Naive thymus-derived CD8-positive, alpha-beta T cell (primary cell): ENCODE measurements around the gene JAKMIP1. TPM values are rescaled to one million over a fixed set of nuclear protein-coding genes. Genes with fewer than 3 reads are reported as not detected.

Source experiments
- ATAC-seq, 2 donors: fragments of 150-1000 bp; cut with Tn5 transposase in 1 of 2; sonication (Bioruptor Pico), chemical (Tn5 transposase) in 1 of 2; 1 replicate in 1 of 2; 2 replicates in 1 of 2; pipeline ENCODE4 v1.10.0; 2021; ENCODE audit warnings: mild to moderate bottlenecking in 2 of 2, moderate library complexity in 2 of 2
- POLR2A ChIA-PET: fragments of 350-600 bp; sonication (Branson Sonifier 250); formaldehyde crosslinking; loops from one replicate; lab custom pipeline; 2021; ENCODE audit warnings: antibody characterized with exemption; lab: Charles Lee
- DNase-seq, 10 donors: peaks; one replicate each; pipeline versions ENCODE4 v3.0.0 to v3.0.0-alpha.2; 2020 to 2022
- H3K27ac Mint-ChIP-seq, 10 donors: one replicate each; pipeline ENCODE4 v1.8.0; 2020 to 2022; ENCODE audit warnings: mild to moderate bottlenecking in 10 of 10, mixed read lengths in 10 of 10, moderate library complexity in 4 of 10, inconsistent platforms in 1 of 10
- H3K27me3 Mint-ChIP-seq, 5 donors: one replicate each; pipeline ENCODE4 v1.8.0; 2021 to 2022; ENCODE audit warnings: mixed read lengths in 5 of 5
- H3K36me3 Mint-ChIP-seq, 3 donors: one replicate each; pipeline ENCODE4 v1.8.0; 2020 to 2022; ENCODE audit warnings: mixed read lengths in 3 of 3, mild to moderate bottlenecking in 2 of 3, inconsistent platforms in 1 of 3
- H3K4me1 Mint-ChIP-seq, 4 donors: one replicate each; pipeline ENCODE4 v1.8.0; 2021 to 2022; ENCODE audit warnings: mixed read lengths in 4 of 4
- H3K4me3 Mint-ChIP-seq, 10 donors: one replicate each; pipeline ENCODE4 v1.8.0; 2020 to 2022; ENCODE audit warnings: mild to moderate bottlenecking in 10 of 10, mixed read lengths in 10 of 10, moderate library complexity in 6 of 10, inconsistent platforms in 1 of 10
- H3K9me3 Mint-ChIP-seq, 9 donors: one replicate each; pipeline ENCODE4 v1.8.0; 2020 to 2022; ENCODE audit warnings: mixed read lengths in 9 of 9, mild to moderate bottlenecking in 3 of 9, inconsistent platforms in 1 of 9, moderate library complexity in 1 of 9
- polyA plus RNA-seq, 3 donors: library from polyadenylated mRNA; unstranded; fragments of 300-500 nt; fragmentation: Illumina TruSeq; gene quantifications; one replicate each; pipeline ENCODE4 v1.2.3, GENCODE V29; 2021
- total RNA-seq, 8 experiments: library from RNA in 2 of 8; stranded (reverse) in 2 of 8; gene quantifications; one replicate each; pipeline ENCODE4 v1.2.3 and lab custom pipeline; 2021 to 2026

Gene JAKMIP1
- total and polyA plus RNA-seq, 5 experiments from 2014 or later: 0.15 to 9.6 (median 0.53) TPM; not detected in 1

DNA sequence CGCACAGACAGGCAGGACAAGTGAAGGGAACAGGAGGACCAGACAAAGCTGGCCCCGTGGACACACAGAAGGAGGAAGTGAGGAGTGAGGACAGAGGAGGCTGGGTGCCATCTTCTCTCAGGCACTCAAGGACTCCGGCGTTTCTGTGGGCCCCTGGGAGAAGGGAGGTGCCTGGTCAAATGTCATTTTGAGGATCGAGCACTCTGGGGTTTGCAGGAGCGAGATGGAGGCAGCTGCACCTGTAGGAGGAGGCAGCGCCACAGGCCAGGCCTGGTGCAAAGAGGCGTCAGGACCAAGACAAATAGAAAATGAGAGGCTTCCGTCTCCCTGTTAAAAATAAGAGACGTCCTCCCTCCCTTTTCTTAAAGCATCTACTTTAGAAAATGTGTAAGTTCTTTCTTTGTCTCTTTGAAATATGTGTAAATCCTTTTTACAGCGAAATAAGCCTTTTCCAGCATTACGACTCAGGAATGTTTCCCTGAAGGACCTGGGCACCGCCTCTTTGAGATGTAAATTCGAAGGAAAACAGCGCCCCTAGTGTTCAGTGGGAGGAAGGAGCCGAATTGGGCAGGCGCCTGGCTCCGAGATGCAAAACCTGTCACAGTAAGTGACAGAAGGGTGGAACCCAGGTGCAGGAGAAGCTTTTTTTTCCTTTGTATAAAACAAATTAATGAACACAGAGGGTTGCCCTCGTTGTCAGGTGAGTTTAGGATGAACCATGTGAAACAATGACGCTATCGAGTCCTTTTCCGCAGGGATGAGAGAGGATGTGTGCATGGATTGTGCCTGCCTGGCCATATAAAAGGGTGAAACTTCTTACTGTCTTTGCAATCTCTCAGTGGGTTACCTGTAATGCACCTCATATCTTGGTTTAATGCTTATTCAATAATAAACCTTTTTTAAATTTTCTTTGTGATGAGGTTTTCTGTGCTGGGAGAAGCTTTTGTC is 180.8 kb downstream of the JAKMIP1 start:
- Mint-ChIP-seq H3K9me3 (no peaks in the 10 kb centered on the region), H3K36me3 (no peaks in the 10 kb centered on the region), H3K27me3 (peaks cover 3 to 19% (median 14%) of the 10 kb centered on the region in 5 donors), H3K4me3 (no peak overlapping the region), H3K4me1 (peaks cover 0 to 2% (median 0%) of the 10 kb centered on the region in 4 donors), H3K27ac (no peak overlapping the region)
- DNase-seq (peak in 2 of 10 donors; percentile 6), ATAC-seq (no peak)
- POLR2A ChIA-PET: no interaction called here

DNA sequence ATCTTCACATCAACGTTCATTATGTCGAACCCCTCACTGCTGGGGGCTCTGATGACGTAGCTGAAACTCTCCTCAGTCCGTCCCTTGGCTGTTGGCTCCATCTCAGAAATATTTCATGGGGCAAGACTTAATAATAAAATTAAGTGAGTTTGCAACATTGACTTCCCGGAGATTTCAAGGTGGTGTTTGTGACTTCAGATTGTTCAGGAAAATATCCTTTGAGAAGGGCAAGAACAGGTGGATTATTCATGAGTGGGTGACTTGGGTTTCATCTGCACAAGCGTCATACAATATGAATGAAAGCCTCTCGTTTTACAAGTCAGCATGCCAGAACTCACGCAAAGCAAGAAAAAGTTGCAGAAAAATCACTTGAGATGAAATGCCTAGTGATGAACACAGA is 182.0 kb downstream of the JAKMIP1 start, which contains the start of gene C4orf50:
C4orf50 (minus strand) TSS at position 101 of the 400 bp plus-strand sequence.
- POLR2A ChIA-PET: no interaction called here
- H3K4me3 Mint-ChIP-seq: no peak within 1 kb of the TSS
- peak within 1 kb of the TSS in 1 of 10 donors; percentile 10 for H3K27ac Mint-ChIP-seq
- peaks cover 3 to 14% (median 12%) of the 10 kb centered on the region in 5 donors for H3K27me3 Mint-ChIP-seq
- peaks cover 0 to 2% (median 0%) of the 10 kb centered on the region in 4 donors for H3K4me1 Mint-ChIP-seq
- H3K36me3 Mint-ChIP-seq: no peaks in the 10 kb centered on the region
- DNase-seq: no peak
- H3K9me3 Mint-ChIP-seq: no peaks in the 10 kb centered on the region
- ATAC-seq: no peak

DNA sequence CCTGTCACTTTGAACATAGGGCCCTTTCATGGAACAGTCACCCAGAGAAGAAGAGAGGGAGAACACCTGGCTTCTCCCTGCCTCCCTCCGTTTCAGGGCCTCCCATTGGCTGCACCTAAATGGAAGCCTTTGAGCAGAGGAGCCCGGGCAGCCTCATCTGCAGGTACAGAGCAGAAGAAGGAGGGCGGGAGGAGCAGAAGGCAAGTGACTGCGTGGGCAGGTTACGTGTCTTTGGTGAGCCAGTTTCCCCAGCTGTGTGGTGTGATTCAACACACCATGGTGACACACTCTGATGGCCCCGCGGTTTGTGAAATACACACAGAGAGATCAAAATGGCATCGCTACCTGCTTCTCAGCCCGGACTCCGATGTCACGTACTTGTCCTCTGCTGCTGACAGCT is 182.5 kb downstream of the JAKMIP1 start:
- peaks cover 3 to 14% (median 12%) of the 10 kb centered on the region in 5 donors for H3K27me3 Mint-ChIP-seq
- no peak overlapping the region for H3K27ac Mint-ChIP-seq
- no peaks in the 10 kb centered on the region for H3K9me3 Mint-ChIP-seq
- H3K4me3 Mint-ChIP-seq: no peak overlapping the region
- no peaks in the 10 kb centered on the region for H3K36me3 Mint-ChIP-seq
- DNase-seq (no peak), ATAC-seq (no peak)
- peaks cover 0 to 2% (median 0%) of the 10 kb centered on the region in 4 donors for H3K4me1 Mint-ChIP-seq
- POLR2A ChIA-PET: no interaction called here

DNA sequence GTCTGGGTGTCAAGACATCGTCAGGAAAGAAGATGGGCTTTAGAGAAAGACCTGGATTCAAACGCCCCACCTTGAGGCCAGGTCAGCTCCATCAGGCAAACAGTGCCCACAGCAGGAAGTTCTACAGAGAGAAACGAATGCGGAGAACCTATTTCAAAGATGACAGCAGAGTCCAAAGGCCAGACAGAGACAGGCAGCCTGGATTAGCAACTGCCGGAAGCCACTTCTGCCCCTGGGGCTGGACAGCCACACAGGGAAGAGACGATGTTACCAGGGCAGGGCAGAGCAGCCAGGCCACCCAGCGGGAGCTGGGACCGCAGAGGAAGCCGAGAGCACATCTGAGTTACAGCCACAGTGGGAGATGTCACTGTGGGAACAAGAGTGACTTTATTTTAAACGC is 183.3 kb downstream of the JAKMIP1 start:
- POLR2A ChIA-PET: no interaction called here
- DNase-seq: no peak
- peaks cover 0 to 2% (median 0%) of the 10 kb centered on the region in 4 donors for H3K4me1 Mint-ChIP-seq
- no peak overlapping the region for H3K4me3 Mint-ChIP-seq
- peaks cover 3 to 14% (median 12%) of the 10 kb centered on the region in 5 donors for H3K27me3 Mint-ChIP-seq
- H3K36me3 Mint-ChIP-seq: no peaks in the 10 kb centered on the region
- no peaks in the 10 kb centered on the region for H3K9me3 Mint-ChIP-seq
- no peak for ATAC-seq
- no peak overlapping the region for H3K27ac Mint-ChIP-seq

DNA sequence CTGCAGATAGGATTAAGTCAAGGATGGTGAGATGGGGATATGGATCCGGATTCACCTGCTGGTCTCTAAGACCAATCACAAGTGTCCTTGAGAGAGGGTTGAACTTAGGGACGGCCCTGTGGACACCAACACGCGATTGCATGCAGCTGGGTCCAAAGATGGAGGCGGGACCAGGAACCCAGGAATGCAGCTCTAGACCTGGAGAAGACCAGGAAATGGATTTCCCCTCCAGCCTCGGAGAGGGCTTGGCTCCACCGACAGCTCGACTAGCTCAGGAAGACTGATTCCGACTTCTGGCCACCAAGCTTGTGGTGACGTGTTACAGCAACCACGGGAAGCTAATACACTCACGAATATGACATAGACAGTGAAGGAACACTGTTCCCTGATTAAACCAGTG is 186.8 kb downstream of the JAKMIP1 start:
- H3K36me3 Mint-ChIP-seq: no peaks in the 10 kb centered on the region
- DNase-seq: no peak
- H3K4me1 Mint-ChIP-seq: peaks cover 0 to 9% (median 7%) of the 10 kb centered on the region in 4 donors
- ATAC-seq: no peak
- H3K4me3 Mint-ChIP-seq: no peak overlapping the region
- H3K27ac Mint-ChIP-seq: no peak overlapping the region
- peaks cover 0 to 2% (median 0%) of the 10 kb centered on the region in 9 donors for H3K9me3 Mint-ChIP-seq
- peaks cover 14 to 34% (median 27%) of the 10 kb centered on the region in 5 donors for H3K27me3 Mint-ChIP-seq
- POLR2A ChIA-PET: no interaction called here

DNA sequence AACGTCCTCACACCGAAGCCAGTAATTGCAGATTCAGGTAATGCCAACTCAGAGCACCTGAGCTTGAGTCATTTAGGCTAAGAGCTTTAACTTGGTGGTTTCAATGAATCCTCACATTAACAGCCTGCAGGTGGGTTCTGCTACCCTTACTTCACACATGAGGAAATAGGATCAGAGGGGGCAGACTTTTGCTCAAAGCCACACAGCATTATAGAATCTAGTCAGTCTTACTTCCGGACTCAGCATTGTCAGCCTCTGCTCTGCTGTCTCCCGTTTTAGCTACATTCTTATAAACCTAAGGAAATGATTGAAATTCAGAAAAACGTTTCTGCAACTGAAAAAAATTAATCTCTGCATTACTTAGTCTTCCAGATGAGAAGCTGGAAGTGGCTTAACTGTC is 188.1 kb downstream of the JAKMIP1 start:
- Mint-ChIP-seq H3K27me3 (peaks cover 14 to 42% (median 29%) of the 10 kb centered on the region in 5 donors), H3K27ac (no peak overlapping the region), H3K4me3 (no peak overlapping the region), H3K9me3 (peaks cover 0 to 2% (median 0%) of the 10 kb centered on the region in 9 donors), H3K4me1 (peaks cover 0 to 10% (median 7%) of the 10 kb centered on the region in 4 donors), H3K36me3 (peaks cover 0 to 2% (median 0%) of the 10 kb centered on the region in 3 donors)
- DNase-seq (no peak), ATAC-seq (no peak)
- POLR2A ChIA-PET: no interaction called here

DNA sequence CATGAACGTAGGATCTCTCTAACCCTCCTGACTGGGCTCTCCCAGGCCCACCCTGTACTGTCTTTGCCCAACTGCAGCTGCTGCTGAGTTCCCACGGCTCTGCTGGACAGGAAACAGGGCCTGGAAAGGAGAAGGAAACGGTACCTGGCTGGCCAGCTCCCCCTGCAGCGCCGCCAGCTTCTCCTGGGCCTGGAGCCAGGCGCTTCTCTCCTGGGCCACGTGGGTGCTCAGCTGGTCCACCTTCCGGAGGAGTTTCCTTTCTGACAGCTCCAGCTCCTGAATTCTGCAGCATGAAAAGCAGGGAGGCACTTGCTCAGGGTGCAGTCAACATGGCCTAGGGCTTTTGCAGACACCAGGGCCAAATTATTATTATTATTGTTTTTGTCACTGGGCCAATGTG is 188.7 kb downstream of the JAKMIP1 start:
- H3K36me3 Mint-ChIP-seq: peaks cover 0 to 2% (median 0%) of the 10 kb centered on the region in 3 donors
- H3K9me3 Mint-ChIP-seq: peaks cover 0 to 2% (median 0%) of the 10 kb centered on the region in 9 donors
- no peak overlapping the region for H3K4me3 Mint-ChIP-seq
- no peak overlapping the region for H3K27ac Mint-ChIP-seq
- POLR2A ChIA-PET: no interaction called here
- ATAC-seq (no peak), DNase-seq (no peak)
- peaks cover 16 to 47% (median 33%) of the 10 kb centered on the region in 5 donors for H3K27me3 Mint-ChIP-seq
- H3K4me1 Mint-ChIP-seq: peaks cover 0 to 10% (median 7%) of the 10 kb centered on the region in 4 donors

DNA sequence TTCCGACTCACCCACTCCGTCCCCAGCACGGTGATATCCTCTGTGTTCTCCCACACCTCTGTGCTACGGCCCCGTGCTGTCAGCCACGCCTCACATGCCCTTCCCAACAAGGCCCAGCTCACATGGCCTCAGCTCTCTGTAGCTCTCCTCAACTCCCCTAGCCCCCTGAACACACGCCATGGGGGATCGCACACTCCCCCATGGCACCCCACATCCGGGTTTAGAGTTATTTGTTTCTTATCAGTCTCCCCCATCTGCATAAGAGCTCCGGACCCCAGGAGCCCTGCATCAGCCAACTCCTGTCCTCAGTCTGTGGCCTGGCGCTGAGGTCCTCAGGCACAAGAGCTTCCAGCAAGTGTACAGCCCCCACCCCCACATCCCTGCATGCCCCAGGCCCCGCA is 189.1 kb downstream of the JAKMIP1 start:
- Mint-ChIP-seq H3K36me3 (peaks cover 0 to 2% (median 0%) of the 10 kb centered on the region in 3 donors), H3K4me3 (no peak overlapping the region), H3K4me1 (peaks cover 0 to 10% (median 7%) of the 10 kb centered on the region in 4 donors), H3K9me3 (peaks cover 0 to 2% (median 0%) of the 10 kb centered on the region in 9 donors), H3K27me3 (peaks cover 18 to 50% (median 36%) of the 10 kb centered on the region in 5 donors), H3K27ac (no peak overlapping the region)
- ATAC-seq: no peak
- POLR2A ChIA-PET: no interaction called here
- DNase-seq: no peak

DNA sequence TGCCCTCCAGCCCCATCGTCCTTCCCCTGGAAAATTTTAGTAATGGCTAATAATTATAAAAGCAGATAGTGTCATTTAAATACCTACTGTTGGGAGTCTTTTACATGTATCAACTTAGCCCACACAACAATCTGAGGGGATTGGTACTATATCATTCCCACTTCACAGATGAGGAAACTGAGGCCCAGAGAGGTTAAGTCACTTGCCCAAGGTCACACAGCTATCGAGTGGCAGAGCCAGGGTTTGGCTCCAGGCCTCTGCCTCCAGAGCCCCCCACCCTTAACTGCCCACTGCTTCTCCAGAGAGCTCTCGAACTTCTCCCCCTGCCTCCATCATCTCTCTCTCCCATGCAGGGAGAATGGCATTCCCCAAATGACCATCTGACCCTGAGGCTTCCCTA is 189.6 kb downstream of the JAKMIP1 start:
- Mint-ChIP-seq H3K9me3 (peaks cover 0 to 2% (median 0%) of the 10 kb centered on the region in 9 donors), H3K4me1 (peaks cover 0 to 10% (median 7%) of the 10 kb centered on the region in 4 donors), H3K27ac (no peak overlapping the region), H3K36me3 (peaks cover 0 to 2% (median 0%) of the 10 kb centered on the region in 3 donors), H3K27me3 (peaks cover 18 to 50% (median 36%) of the 10 kb centered on the region in 5 donors), H3K4me3 (no peak overlapping the region)
- DNase-seq: no peak
- POLR2A ChIA-PET: no interaction called here
- no peak for ATAC-seq

DNA sequence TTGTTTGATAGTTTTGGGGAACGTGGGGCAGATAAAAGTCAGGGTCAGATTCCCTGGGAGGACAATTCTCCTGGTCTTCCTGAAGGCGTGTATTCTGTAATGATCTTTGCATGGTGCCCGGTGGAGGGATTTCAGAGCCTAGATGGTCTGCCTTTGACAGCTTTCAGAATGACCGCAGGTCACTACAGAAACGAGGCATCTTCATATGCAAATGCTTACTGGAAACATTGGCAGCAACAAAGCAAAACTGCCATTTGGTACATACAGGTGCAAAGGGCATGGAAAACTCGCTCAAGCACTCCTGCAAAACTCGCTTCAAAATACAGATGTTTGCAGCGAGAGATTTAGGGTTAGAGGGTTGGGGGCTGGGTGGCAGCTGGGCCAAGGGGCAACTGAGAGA is 190.9 kb downstream of the JAKMIP1 start:
- Mint-ChIP-seq H3K27me3 (peaks cover 18 to 50% (median 36%) of the 10 kb centered on the region in 5 donors), H3K27ac (no peak overlapping the region), H3K36me3 (peaks cover 0 to 2% (median 0%) of the 10 kb centered on the region in 3 donors), H3K9me3 (peaks cover 0 to 2% (median 0%) of the 10 kb centered on the region in 9 donors), H3K4me3 (no peak overlapping the region), H3K4me1 (peaks cover 0 to 10% (median 7%) of the 10 kb centered on the region in 4 donors)
- no peak for ATAC-seq
- POLR2A ChIA-PET: no interaction called here
- no peak for DNase-seq

DNA sequence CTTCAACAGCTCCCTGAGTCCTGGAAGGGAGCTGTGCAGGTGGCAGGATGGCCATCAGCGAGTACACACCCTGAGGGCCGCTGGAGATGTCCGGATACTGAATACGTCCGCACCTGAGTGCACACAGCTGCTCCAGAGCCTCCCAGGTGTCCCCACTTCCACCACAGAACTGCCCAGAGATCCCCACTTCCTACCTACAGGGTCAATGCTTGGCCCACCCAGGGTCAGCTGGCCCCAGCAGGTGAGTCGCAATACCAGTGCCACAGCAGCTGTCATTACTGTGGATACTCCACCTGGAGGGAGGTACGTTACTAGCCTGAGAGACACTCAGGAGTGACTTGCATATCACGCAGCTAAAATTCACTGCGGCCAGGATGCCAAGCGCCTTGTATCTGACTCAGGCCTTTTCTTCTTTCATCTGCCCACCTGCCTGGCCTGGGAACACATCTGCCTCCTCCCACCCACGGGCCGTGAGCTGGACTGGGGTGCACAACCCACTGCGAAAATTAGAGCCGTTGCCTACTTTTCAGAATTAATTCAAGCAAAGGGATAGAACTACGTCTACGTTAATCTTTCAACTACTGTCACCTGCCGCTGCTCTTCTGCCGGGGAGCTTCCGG is 191.5 kb downstream of the JAKMIP1 start:
- H3K27ac Mint-ChIP-seq: no peak overlapping the region
- DNase-seq: no peak
- peaks cover 18 to 50% (median 36%) of the 10 kb centered on the region in 5 donors for H3K27me3 Mint-ChIP-seq
- POLR2A ChIA-PET: no interaction called here
- no peak for ATAC-seq
- no peak overlapping the region for H3K4me3 Mint-ChIP-seq
- peaks cover 0 to 2% (median 0%) of the 10 kb centered on the region in 9 donors for H3K9me3 Mint-ChIP-seq
- peaks cover 0 to 2% (median 0%) of the 10 kb centered on the region in 3 donors for H3K36me3 Mint-ChIP-seq
- peaks cover 0 to 10% (median 7%) of the 10 kb centered on the region in 4 donors for H3K4me1 Mint-ChIP-seq

DNA sequence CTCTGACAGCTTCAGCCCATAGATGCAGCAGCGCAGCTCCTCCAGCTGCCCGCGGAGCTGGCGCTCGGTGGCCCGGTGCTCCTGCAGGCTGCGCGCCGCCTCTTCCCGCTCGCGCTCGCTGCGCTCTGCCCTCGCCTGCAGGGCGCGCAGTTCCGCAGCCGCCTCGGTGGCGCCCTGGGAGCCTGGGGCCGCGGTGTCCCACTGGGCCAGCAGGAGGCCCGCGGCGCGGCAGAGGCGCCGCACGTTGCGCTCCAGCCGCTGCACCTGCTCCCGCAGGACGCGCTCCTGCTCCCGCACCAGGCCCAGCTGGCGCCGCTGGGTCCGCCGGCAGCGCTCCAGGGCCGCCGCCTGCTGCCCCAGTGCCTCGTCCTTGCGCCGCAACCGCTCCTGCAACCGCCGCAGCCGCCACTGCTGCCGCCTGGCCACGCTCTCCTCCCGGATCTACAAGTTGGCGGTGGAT is 192.2 kb downstream of the JAKMIP1 start:
- ATAC-seq (no peak), DNase-seq (no peak)
- no peak overlapping the region for H3K4me3 Mint-ChIP-seq
- POLR2A ChIA-PET: no interaction called here
- peaks cover 0 to 2% (median 0%) of the 10 kb centered on the region in 9 donors for H3K9me3 Mint-ChIP-seq
- peaks cover 18 to 50% (median 36%) of the 10 kb centered on the region in 5 donors for H3K27me3 Mint-ChIP-seq
- H3K36me3 Mint-ChIP-seq: peaks cover 0 to 2% (median 0%) of the 10 kb centered on the region in 3 donors
- H3K4me1 Mint-ChIP-seq: peaks cover 0 to 10% (median 7%) of the 10 kb centered on the region in 4 donors
- no peak overlapping the region for H3K27ac Mint-ChIP-seq
